Mesothelial cell of epicardium (in vitro differentiated cells): ENCODE results near the gene EXOC4. TPM values are rescaled to one million over a fixed set of nuclear protein-coding genes. Genes with fewer than 3 reads are reported as not detected.

ENCODE experiments used
- DNase-seq, 2 experiments: peaks; one replicate each; pipeline ENCODE4 v3.0.0; 2021; ENCODE audit warnings: low spot score in 2 of 2; ENCODE audit not compliant: unreplicated experiment in 2 of 2
- H3K27ac Mint-ChIP-seq: 2 replicates; pipeline ENCODE4 v1.8.0; 2021; ENCODE audit warnings: mixed read lengths
- H3K27me3 Mint-ChIP-seq: 2 replicates; pipeline ENCODE4 v1.8.0; 2021; ENCODE audit warnings: low read depth, mixed read lengths
- H3K36me3 Mint-ChIP-seq: 2 replicates; pipeline ENCODE4 v1.8.0; 2021; ENCODE audit warnings: mixed read lengths
- H3K4me1 Mint-ChIP-seq: 2 replicates; pipeline ENCODE4 v1.8.0; 2021; ENCODE audit warnings: mixed read lengths
- H3K4me3 Mint-ChIP-seq: 2 replicates; pipeline ENCODE4 v1.8.0; 2021; ENCODE audit warnings: mild to moderate bottlenecking, moderate library complexity, mixed read lengths
- H3K9me3 Mint-ChIP-seq: 2 replicates; pipeline ENCODE4 v1.8.0; 2021; ENCODE audit warnings: mixed read lengths
- total RNA-seq: library from RNA; stranded (reverse); gene quantifications from 3 replicates; pipeline ENCODE4 v1.2.1, GENCODE V29; 2021
- TF ChIP-seq, protein P1 (sequence below): fragments of 200-600 bp; sonication (generic); IDR thresholded peaks from one replicate; pipeline ENCODE4 v1.5.0; 2021; ENCODE audit warnings: antibody characterized with exemption; ENCODE audit not compliant: unreplicated experiment

The EXOC4 gene
- total RNA-seq, 1 donor from 2014 or later: 105 TPM

DNA sequence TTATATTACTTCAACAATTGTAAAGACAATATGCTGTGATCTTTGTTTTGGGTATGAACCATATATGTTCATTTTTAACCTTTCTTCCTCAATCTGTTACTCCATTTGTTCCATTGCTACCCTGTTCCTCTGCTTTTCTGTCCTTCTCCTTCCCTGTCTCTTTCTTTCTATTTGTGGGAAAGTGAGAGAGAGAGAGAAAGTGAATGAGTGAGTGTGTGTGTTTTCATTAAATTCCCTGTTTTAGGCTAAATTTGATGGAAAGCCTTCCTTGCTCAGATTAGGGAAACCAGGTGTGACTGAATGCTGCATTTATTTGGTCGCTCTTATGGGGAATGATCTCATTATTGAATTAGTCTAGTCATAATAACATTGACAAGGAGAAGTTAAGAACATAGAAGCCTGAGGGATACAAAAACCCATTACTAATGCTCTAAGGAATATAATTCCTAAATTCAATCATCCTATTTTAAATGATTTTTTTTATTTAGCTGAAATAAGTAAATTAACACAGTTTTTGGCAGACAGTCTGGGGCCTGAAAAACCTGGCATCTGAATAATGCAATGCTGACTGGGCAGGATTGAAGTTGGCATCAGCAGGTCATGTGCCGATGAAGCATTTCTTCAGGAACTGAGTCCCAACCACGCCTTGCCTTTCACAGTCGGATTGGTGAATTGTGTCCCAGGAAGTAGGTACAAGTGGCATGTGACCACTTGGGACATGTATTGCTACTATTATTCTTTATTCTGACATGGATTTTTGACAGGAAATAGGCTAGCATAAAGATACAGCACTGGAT is 756.6 kb downstream of the EXOC4 start:
- H3K4me1 Mint-ChIP-seq: peaks cover 2% of the 10 kb centered on the region

DNA sequence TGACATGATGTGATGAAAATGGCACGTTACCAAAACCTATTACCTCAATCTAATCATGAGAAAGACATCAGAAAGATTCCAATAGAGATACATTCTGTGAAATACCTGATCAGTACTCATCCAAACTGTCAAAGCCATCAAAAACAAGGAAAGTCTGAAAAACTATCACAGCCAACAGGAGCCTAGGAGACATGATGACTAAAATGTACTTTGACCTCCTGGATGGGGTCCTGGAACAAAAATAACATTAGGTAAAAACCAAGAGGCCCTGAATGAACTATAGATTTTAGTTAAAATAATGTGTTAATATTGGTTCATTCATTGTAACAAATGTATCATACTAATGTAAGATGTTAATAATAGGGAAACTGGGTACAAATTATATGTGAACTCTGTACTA is 760.4 kb downstream of the EXOC4 start:
- H3K36me3 Mint-ChIP-seq: peaks cover 7% of the 10 kb centered on the region
- no peak overlapping the region for H3K27ac Mint-ChIP-seq
- DNase-seq: no peak
- no peaks in the 10 kb centered on the region for H3K27me3 Mint-ChIP-seq
- H3K4me1 Mint-ChIP-seq: peaks cover 2% of the 10 kb centered on the region
- no peaks in the 10 kb centered on the region for H3K9me3 Mint-ChIP-seq
- TF ChIP-seq, protein P1, sequence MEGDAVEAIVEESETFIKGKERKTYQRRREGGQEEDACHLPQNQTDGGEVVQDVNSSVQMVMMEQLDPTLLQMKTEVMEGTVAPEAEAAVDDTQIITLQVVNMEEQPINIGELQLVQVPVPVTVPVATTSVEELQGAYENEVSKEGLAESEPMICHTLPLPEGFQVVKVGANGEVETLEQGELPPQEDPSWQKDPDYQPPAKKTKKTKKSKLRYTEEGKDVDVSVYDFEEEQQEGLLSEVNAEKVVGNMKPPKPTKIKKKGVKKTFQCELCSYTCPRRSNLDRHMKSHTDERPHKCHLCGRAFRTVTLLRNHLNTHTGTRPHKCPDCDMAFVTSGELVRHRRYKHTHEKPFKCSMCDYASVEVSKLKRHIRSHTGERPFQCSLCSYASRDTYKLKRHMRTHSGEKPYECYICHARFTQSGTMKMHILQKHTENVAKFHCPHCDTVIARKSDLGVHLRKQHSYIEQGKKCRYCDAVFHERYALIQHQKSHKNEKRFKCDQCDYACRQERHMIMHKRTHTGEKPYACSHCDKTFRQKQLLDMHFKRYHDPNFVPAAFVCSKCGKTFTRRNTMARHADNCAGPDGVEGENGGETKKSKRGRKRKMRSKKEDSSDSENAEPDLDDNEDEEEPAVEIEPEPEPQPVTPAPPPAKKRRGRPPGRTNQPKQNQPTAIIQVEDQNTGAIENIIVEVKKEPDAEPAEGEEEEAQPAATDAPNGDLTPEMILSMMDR: no peak
- H3K4me3 Mint-ChIP-seq: no peak overlapping the region

More for the DNA sequence above, 756.6 kb downstream of the EXOC4 start:
- DNase-seq: no peak
- no peak overlapping the region for H3K27ac Mint-ChIP-seq
- H3K9me3 Mint-ChIP-seq: no peaks in the 10 kb centered on the region
- H3K36me3 Mint-ChIP-seq: peaks cover 14% of the 10 kb centered on the region
- H3K27me3 Mint-ChIP-seq: no peaks in the 10 kb centered on the region
- no peak overlapping the region for H3K4me3 Mint-ChIP-seq
- TF ChIP-seq, protein P1: no peak

DNA sequence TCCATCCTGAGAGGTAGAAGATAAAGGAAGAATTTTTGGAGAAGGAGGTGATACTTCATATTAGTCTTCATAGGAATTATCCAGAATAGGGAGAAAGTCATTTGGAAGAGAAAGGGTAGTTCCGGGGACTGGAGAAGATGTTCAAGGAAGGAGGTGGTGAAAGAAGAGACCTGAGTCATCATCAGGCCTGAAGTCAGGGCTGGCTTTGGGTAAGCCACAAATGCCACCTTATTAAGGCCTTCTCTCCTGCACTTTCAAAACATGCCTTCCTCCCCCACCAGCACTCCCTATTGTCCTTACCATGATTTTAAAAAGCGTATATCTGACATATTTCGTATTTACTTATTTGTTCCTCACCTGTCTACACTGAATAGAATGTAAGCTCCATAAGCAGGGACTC is 762.1 kb downstream of the EXOC4 start:
- H3K27me3 Mint-ChIP-seq: no peaks in the 10 kb centered on the region
- H3K27ac Mint-ChIP-seq: no peak overlapping the region
- H3K4me3 Mint-ChIP-seq: no peak overlapping the region
- no peak for DNase-seq
- TF ChIP-seq, protein P1: no peak
- no peaks in the 10 kb centered on the region for H3K9me3 Mint-ChIP-seq
- peaks cover 2% of the 10 kb centered on the region for H3K4me1 Mint-ChIP-seq
- H3K36me3 Mint-ChIP-seq: peaks cover 7% of the 10 kb centered on the region

DNA sequence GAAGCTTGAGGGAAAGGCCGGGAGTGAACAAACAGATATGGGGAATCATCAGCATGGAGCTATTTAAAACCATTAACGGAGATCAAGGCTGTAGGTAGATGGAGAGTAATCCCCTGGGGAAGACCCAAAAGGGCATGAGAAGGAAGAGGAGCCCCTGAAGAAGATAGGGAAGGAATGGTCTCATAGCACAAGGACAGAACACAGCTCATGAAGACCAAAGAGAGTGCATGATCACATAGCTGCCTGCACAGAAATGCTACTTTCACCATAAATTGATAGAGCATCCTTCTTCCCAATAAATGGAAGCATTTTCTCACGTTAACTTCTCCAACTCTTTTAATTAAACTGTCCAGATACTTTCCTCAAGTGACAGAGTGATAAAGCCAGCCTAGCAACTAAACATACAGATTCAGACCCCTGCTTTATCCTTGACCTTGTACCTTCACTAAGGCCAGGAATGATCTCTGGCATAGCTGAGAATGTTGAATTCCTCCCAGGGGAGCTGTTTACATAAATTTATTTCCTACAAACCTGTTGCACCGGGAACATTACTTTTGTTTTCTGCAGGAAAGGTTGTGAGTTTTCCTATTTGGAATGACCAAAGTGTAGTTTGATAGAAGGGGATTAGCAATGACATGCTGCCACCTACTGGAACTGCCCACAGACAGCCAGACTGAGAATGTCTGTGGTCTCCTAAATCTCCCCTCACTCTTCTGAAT is 763.5 kb downstream of the EXOC4 start:
- Mint-ChIP-seq H3K27ac (no peak overlapping the region), H3K9me3 (no peaks in the 10 kb centered on the region), H3K4me3 (no peak overlapping the region), H3K4me1 (no peaks in the 10 kb centered on the region), H3K27me3 (no peaks in the 10 kb centered on the region), H3K36me3 (peaks cover under 1% of the 10 kb centered on the region)
- TF ChIP-seq, protein P1: no peak
- peak in 1 of 2 experiments; percentile 43 for DNase-seq

DNA sequence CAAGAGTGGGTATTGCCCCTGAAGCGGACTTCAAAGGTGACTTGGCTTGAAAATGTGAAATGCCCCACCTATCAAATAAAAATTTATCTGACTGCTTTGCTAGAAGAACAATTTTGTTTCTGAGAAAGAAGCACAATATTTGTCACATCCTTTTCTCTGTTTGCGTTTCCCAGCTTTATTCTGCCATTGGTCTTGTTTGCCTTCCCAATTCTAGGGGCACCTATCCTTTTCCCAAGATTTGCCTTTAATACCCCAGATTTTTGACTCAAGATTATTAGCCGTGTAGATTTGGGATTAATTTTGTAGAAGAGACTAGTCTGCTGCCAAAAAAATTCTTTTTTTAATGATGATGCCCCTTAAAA is 764.0 kb downstream of the EXOC4 start:
- H3K27ac Mint-ChIP-seq: no peak overlapping the region
- H3K9me3 Mint-ChIP-seq: no peaks in the 10 kb centered on the region
- TF ChIP-seq, protein P1: no peak
- DNase-seq: no peak
- no peaks in the 10 kb centered on the region for H3K27me3 Mint-ChIP-seq
- no peaks in the 10 kb centered on the region for H3K36me3 Mint-ChIP-seq
- no peaks in the 10 kb centered on the region for H3K4me1 Mint-ChIP-seq
- H3K4me3 Mint-ChIP-seq: no peak overlapping the region
